H1 (cell line): ENCODE measurements around the gene VSTM2B. TPM values are rescaled to one million over a fixed set of nuclear protein-coding genes. Genes with fewer than 3 reads are reported as not detected.

Experiments
- EZH2 ChIP-seq: fragments of 200-600 bp; sonication (generic); IDR thresholded peaks from 2 replicates; pipeline ENCODE4 v1.7.1; 2012; ENCODE audit warnings: low read depth, mild to moderate bottlenecking, moderate library complexity, low read length, inconsistent platforms; ENCODE audit not compliant: severe bottlenecking
- GTF2F1 ChIP-seq: IDR thresholded peaks from 2 replicates; pipeline ENCODE4 v1.6.1; 2012; ENCODE audit warnings: low read depth, low read length, improper control_type of control experiment, borderline replicate concordance
- SP1 ChIP-seq: IDR thresholded peaks from 2 replicates; pipeline ENCODE4 v1.6.1; 2011; ENCODE audit warnings: low read depth, low read length
- TAF1 ChIP-seq: IDR thresholded peaks from 2 replicates; pipeline ENCODE4 v1.6.1; 2011; ENCODE audit warnings: mild to moderate bottlenecking, low read depth, low read length
- YY1 ChIP-seq: IDR thresholded peaks from 2 replicates; pipeline ENCODE4 v1.6.1; 2011; ENCODE audit warnings: low read depth, mild to moderate bottlenecking, low read length
- polyA plus RNA-seq, 7 experiments: library from polyadenylated mRNA; depleted of rRNA in 3 of 7; stranded (reverse) in 5 of 7; unstranded in 2 of 7; fragments of >200 nt in 5 of 7; fragments of 200-250 nt in 2 of 7; gene quantifications; 1 replicate in 5 of 7; 2 replicates in 1 of 7; 4 replicates in 1 of 7; pipeline versions ENCODE4 v1.2.1 to v1.2.3, GENCODE V29; 2011 to 2013; ENCODE audit warnings: missing spikeins in 2 of 7, mixed read lengths in 2 of 7
- total RNA-seq: library from RNA; stranded (reverse); fragmentation: NEBNext Ultra II Directional; extraction: Animal tissue kit (Norgen Biotek cat#: 25700); gene quantifications from 2 replicates; pipeline ENCODE4 v1.2.1, GENCODE V29; 2021
- TF ChIP-seq, protein P1 (sequence below): fragments of 300-600 bp; sonication (generic); IDR thresholded peaks from 2 replicates; pipeline ENCODE4 v1.7.1; 2012; ENCODE audit warnings: low read length, moderate library complexity, mild to moderate bottlenecking, inconsistent platforms; ENCODE audit not compliant: insufficient replicate concordance

VSTM2B gene
- total and polyA plus RNA-seq, 2 of the 8 experiments (the other 6 are each of a cell fraction or from before 2014, with no cell fraction given), result 0.82 to 1.5 TPM

- TF ChIP-seq, protein P1, sequence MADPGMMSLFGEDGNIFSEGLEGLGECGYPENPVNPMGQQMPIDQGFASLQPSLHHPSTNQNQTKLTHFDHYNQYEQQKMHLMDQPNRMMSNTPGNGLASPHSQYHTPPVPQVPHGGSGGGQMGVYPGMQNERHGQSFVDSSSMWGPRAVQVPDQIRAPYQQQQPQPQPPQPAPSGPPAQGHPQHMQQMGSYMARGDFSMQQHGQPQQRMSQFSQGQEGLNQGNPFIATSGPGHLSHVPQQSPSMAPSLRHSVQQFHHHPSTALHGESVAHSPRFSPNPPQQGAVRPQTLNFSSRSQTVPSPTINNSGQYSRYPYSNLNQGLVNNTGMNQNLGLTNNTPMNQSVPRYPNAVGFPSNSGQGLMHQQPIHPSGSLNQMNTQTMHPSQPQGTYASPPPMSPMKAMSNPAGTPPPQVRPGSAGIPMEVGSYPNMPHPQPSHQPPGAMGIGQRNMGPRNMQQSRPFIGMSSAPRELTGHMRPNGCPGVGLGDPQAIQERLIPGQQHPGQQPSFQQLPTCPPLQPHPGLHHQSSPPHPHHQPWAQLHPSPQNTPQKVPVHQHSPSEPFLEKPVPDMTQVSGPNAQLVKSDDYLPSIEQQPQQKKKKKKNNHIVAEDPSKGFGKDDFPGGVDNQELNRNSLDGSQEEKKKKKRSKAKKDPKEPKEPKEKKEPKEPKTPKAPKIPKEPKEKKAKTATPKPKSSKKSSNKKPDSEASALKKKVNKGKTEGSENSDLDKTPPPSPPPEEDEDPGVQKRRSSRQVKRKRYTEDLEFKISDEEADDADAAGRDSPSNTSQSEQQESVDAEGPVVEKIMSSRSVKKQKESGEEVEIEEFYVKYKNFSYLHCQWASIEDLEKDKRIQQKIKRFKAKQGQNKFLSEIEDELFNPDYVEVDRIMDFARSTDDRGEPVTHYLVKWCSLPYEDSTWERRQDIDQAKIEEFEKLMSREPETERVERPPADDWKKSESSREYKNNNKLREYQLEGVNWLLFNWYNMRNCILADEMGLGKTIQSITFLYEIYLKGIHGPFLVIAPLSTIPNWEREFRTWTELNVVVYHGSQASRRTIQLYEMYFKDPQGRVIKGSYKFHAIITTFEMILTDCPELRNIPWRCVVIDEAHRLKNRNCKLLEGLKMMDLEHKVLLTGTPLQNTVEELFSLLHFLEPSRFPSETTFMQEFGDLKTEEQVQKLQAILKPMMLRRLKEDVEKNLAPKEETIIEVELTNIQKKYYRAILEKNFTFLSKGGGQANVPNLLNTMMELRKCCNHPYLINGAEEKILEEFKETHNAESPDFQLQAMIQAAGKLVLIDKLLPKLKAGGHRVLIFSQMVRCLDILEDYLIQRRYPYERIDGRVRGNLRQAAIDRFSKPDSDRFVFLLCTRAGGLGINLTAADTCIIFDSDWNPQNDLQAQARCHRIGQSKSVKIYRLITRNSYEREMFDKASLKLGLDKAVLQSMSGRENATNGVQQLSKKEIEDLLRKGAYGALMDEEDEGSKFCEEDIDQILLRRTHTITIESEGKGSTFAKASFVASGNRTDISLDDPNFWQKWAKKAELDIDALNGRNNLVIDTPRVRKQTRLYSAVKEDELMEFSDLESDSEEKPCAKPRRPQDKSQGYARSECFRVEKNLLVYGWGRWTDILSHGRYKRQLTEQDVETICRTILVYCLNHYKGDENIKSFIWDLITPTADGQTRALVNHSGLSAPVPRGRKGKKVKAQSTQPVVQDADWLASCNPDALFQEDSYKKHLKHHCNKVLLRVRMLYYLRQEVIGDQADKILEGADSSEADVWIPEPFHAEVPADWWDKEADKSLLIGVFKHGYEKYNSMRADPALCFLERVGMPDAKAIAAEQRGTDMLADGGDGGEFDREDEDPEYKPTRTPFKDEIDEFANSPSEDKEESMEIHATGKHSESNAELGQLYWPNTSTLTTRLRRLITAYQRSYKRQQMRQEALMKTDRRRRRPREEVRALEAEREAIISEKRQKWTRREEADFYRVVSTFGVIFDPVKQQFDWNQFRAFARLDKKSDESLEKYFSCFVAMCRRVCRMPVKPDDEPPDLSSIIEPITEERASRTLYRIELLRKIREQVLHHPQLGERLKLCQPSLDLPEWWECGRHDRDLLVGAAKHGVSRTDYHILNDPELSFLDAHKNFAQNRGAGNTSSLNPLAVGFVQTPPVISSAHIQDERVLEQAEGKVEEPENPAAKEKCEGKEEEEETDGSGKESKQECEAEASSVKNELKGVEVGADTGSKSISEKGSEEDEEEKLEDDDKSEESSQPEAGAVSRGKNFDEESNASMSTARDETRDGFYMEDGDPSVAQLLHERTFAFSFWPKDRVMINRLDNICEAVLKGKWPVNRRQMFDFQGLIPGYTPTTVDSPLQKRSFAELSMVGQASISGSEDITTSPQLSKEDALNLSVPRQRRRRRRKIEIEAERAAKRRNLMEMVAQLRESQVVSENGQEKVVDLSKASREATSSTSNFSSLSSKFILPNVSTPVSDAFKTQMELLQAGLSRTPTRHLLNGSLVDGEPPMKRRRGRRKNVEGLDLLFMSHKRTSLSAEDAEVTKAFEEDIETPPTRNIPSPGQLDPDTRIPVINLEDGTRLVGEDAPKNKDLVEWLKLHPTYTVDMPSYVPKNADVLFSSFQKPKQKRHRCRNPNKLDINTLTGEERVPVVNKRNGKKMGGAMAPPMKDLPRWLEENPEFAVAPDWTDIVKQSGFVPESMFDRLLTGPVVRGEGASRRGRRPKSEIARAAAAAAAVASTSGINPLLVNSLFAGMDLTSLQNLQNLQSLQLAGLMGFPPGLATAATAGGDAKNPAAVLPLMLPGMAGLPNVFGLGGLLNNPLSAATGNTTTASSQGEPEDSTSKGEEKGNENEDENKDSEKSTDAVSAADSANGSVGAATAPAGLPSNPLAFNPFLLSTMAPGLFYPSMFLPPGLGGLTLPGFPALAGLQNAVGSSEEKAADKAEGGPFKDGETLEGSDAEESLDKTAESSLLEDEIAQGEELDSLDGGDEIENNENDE, result no peak
- TF ChIP-seq GTF2F1 (no peak), YY1 (no peak), TAF1 (no peak), SP1 (no peak), EZH2 (no peak)
Observed at GRCh38 chr19:29542327-29542726, 16.5 kb downstream of the VSTM2B start (continued).
